GM19328 (cell line): ENCODE results near the gene STRN3.
"Not testable (repeated sequence)": the region's sequence is repeated elsewhere in the genome, so short reads cannot be mapped to it uniquely, and the experiment has no call there.

Experiments
- ATAC-seq: cut with Tn5 transposase; IDR thresholded peaks from one replicate; pipeline ENCODE4 v1.9.1; 2021; ENCODE audit warnings: mild to moderate bottlenecking, moderate library complexity; ENCODE audit not compliant: unreplicated experiment

The STRN3 gene

GRCh38 chr14:30921788-30922187 lies 104.4 kb downstream of the STRN3 start:
- no peak for ATAC-seq

- no peak for ATAC-seq
Measured at GRCh38 chr14:30921305-30921704, 104.9 kb downstream of the STRN3 start.

- no peak for ATAC-seq
Measured at GRCh38 chr14:30915596-30915995, 110.6 kb downstream of the STRN3 start.

- no peak for ATAC-seq
Measured at GRCh38 chr14:30914812-30915211, 111.4 kb downstream of the STRN3 start.

GRCh38 chr14:30908826-30909225 lies 117.4 kb downstream of the STRN3 start:
- no peak for ATAC-seq

- ATAC-seq = no peak
Measured at GRCh38 chr14:30907659-30908057, 118.5 kb downstream of the STRN3 start.

- ATAC-seq = no peak
Measured at GRCh38 chr14:30906752-30907658, 119.2 kb downstream of the STRN3 start.

- ATAC-seq = no peak
Measured at GRCh38 chr14:30903285-30904124, 122.7 kb downstream of the STRN3 start.

GRCh38 chr14:30897121-30897520 lies 129.1 kb downstream of the STRN3 start:
- ATAC-seq = not testable (repeated sequence)

- no peak for ATAC-seq
Measured at GRCh38 chr14:30896435-30896834, 129.7 kb downstream of the STRN3 start.

GRCh38 chr14:30894923-30895515 lies 131.2 kb downstream of the STRN3 start:
- ATAC-seq = no peak

- no peak for ATAC-seq
Measured at GRCh38 chr14:30893819-30894218, 132.4 kb downstream of the STRN3 start.

GRCh38 chr14:30889244-30889594 lies 137.0 kb downstream of the STRN3 start:
- ATAC-seq = no peak

GRCh38 chr14:30888480-30889243 lies 137.5 kb downstream of the STRN3 start:
- no peak for ATAC-seq

- no peak for ATAC-seq
Measured at GRCh38 chr14:30885840-30886740, 140.1 kb downstream of the STRN3 start.

- ATAC-seq = no peak
Measured at GRCh38 chr14:30884901-30885300, 141.3 kb downstream of the STRN3 start.

GRCh38 chr14:30883508-30884294 lies 142.5 kb downstream of the STRN3 start:
- ATAC-seq = no peak

GRCh38 chr14:30882431-30882830 lies 143.7 kb downstream of the STRN3 start:
- no peak for ATAC-seq

GRCh38 chr14:30876692-30877091 lies 149.5 kb downstream of the STRN3 start:
- no peak for ATAC-seq
